Measurements from ENCODE around the gene OLFML3.

- no peak for TF ChIP-seq MLLT10 (CRISPR knock-in tag; IDR thresholded peaks at IDR 0.05)
- TF ChIP-seq ELK4 (CRISPR knock-in tag; IDR thresholded peaks at IDR 0.05; ENCODE audit: borderline replicate concordance) = no peak
- TF ChIP-seq, protein P1, sequence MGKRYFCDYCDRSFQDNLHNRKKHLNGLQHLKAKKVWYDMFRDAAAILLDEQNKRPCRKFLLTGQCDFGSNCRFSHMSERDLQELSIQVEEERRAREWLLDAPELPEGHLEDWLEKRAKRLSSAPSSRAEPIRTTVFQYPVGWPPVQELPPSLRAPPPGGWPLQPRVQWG (CRISPR knock-in tag; IDR thresholded peaks at IDR 0.05; ENCODE audit: borderline replicate concordance, low read depth) = no peak
- TF ChIP-seq, protein P2, sequence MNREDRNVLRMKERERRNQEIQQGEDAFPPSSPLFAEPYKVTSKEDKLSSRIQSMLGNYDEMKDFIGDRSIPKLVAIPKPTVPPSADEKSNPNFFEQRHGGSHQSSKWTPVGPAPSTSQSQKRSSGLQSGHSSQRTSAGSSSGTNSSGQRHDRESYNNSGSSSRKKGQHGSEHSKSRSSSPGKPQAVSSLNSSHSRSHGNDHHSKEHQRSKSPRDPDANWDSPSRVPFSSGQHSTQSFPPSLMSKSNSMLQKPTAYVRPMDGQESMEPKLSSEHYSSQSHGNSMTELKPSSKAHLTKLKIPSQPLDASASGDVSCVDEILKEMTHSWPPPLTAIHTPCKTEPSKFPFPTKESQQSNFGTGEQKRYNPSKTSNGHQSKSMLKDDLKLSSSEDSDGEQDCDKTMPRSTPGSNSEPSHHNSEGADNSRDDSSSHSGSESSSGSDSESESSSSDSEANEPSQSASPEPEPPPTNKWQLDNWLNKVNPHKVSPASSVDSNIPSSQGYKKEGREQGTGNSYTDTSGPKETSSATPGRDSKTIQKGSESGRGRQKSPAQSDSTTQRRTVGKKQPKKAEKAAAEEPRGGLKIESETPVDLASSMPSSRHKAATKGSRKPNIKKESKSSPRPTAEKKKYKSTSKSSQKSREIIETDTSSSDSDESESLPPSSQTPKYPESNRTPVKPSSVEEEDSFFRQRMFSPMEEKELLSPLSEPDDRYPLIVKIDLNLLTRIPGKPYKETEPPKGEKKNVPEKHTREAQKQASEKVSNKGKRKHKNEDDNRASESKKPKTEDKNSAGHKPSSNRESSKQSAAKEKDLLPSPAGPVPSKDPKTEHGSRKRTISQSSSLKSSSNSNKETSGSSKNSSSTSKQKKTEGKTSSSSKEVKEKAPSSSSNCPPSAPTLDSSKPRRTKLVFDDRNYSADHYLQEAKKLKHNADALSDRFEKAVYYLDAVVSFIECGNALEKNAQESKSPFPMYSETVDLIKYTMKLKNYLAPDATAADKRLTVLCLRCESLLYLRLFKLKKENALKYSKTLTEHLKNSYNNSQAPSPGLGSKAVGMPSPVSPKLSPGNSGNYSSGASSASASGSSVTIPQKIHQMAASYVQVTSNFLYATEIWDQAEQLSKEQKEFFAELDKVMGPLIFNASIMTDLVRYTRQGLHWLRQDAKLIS (CRISPR knock-in tag; IDR thresholded peaks at IDR 0.05) = no peak
- TF ChIP-seq RAD21 (CRISPR knock-in tag; IDR thresholded peaks at IDR 0.05) = no peak
- TF ChIP-seq ZSCAN12 (CRISPR knock-in tag; IDR thresholded peaks at IDR 0.05) = no peak
- TF ChIP-seq BORCS8-MEF2B (CRISPR knock-in tag; IDR thresholded peaks at IDR 0.05) = no peak
- no peak for TF ChIP-seq ZNF720 (CRISPR knock-in tag; IDR thresholded peaks at IDR 0.05)
- no peak for TF ChIP-seq IRX3 (CRISPR knock-in tag; IDR thresholded peaks at IDR 0.05; ENCODE audit: borderline replicate concordance, low read depth)
- TF ChIP-seq, protein P3, sequence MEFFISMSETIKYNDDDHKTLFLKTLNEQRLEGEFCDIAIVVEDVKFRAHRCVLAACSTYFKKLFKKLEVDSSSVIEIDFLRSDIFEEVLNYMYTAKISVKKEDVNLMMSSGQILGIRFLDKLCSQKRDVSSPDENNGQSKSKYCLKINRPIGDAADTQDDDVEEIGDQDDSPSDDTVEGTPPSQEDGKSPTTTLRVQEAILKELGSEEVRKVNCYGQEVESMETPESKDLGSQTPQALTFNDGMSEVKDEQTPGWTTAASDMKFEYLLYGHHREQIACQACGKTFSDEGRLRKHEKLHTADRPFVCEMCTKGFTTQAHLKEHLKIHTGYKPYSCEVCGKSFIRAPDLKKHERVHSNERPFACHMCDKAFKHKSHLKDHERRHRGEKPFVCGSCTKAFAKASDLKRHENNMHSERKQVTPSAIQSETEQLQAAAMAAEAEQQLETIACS (CRISPR knock-in tag; IDR thresholded peaks at IDR 0.05) = no peak
- no peak for TF ChIP-seq ZNF572 (CRISPR knock-in tag; IDR thresholded peaks at IDR 0.05)
- no peak for TF ChIP-seq POLR2A (IDR thresholded peaks at IDR 0.05; ENCODE audit: insufficient read depth in 1 of 2, low read depth in 2 of 2, low read length in 2 of 2)
- TF ChIP-seq ZNF451 (CRISPR knock-in tag; IDR thresholded peaks at IDR 0.05) = no peak
These were observed 33.2 kb upstream of the OLFML3 start for GRCh38 chr1:113946112-113946511.

All from HepG2 (cell line).